GM19467 (cell line): ENCODE results near the gene TYW1B.
"Not testable (repeated sequence)": the region's sequence is repeated elsewhere in the genome, so short reads cannot be mapped to it uniquely, and the experiment has no call there.

Experiments
- ATAC-seq: cut with Tn5 transposase; IDR thresholded peaks from one replicate; pipeline ENCODE4 v1.9.1; 2021; ENCODE audit warnings: mild to moderate bottlenecking, moderate library complexity; ENCODE audit not compliant: unreplicated experiment

The TYW1B gene

DNA sequence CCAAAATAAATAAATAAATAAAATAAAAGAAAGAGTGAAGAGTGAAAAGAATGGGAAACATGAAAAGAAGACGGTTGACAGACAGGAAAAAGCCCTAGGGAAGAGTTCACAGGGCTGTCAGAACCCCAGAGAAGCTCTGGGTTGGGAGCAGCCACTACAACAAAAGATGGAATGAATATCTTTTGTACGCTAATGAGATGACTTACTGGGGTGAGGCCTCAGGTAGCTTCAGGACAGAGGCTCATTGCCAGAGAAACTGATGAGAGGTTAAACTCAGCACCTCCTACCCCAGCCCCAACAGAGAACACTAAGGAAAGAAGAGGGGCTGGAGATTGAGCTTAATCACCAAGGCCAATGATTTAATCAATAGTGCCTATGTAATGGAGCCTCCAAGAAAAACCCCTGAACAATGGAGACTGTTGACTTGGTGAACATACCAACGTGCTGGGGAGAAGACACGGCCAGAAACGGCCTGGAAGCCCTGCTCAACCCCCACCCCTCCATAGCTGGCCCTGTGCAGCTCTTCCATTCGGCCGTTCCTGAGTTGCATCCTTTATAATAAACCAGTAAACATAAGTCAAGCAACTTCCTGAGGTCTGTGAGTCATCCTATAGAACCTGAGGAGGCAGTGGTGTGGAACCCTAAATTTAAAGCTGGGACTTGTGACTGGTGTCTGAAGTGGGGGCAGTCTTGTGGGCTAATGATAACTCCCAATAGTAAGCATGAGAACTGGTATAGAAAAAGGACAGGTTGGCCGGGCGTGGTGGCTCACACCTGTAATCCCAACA is 11.4 kb downstream of the TYW1B start:
- not testable (repeated sequence) for ATAC-seq

DNA sequence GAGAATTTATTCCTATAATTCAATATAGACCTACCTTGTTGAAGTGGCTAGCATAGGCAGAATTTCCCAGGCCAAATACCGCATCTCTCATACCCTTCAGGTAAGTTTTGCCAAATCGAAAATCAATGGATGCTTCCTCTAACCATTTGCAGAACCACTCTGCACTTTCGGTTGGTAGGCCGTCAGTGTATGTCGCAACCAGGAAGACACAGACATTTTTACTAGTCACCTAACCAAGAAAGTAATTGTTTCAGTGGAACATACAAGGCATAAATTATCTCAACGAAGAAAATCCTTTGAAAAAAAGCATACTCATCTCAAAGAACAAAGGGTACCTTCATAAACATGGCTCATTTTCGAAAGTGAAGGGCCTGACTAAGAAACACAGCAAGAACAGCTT is 17.6 kb downstream of the TYW1B start:
- not testable (repeated sequence) for ATAC-seq

DNA sequence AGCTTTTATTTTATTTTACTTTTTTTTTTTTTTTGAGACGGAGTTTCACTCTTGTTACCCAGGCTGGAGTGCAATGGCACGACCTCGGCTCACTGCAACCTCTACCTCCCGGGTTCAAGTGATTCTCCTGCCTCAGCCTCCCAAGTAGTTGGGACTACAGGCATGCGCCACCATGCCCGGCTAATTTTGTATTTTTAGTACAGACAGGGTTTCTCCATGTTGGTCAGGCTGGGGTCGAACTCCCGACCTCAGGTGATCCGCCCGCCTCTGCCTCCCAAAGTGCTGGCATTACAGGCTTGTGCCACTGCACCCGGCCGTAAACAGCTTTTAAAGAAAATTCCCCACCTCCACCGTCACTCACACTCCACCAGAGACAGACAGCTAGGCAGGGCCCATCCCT is 19.5 kb downstream of the TYW1B start:
- not testable (repeated sequence) for ATAC-seq

DNA sequence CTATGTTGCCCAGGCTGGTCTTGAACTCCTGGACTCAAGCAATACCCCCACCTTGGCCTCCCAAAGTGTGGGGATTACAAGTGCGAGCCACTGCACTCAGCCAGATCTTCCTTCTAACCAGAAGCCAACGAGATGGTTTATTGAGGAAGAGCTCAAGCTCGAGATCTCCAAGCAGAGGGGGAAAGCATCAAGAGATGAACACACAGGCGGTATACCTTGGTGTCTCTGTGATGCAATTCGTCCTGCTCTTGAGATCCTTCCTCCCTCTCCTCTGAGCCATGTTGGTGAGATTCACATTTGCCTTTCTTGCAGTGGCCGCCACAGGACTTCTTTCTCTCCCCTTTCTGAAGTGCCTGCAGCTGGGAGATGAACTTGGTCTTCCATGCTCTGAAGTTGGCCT is 21.1 kb downstream of the TYW1B start:
- ATAC-seq: not testable (repeated sequence)

DNA sequence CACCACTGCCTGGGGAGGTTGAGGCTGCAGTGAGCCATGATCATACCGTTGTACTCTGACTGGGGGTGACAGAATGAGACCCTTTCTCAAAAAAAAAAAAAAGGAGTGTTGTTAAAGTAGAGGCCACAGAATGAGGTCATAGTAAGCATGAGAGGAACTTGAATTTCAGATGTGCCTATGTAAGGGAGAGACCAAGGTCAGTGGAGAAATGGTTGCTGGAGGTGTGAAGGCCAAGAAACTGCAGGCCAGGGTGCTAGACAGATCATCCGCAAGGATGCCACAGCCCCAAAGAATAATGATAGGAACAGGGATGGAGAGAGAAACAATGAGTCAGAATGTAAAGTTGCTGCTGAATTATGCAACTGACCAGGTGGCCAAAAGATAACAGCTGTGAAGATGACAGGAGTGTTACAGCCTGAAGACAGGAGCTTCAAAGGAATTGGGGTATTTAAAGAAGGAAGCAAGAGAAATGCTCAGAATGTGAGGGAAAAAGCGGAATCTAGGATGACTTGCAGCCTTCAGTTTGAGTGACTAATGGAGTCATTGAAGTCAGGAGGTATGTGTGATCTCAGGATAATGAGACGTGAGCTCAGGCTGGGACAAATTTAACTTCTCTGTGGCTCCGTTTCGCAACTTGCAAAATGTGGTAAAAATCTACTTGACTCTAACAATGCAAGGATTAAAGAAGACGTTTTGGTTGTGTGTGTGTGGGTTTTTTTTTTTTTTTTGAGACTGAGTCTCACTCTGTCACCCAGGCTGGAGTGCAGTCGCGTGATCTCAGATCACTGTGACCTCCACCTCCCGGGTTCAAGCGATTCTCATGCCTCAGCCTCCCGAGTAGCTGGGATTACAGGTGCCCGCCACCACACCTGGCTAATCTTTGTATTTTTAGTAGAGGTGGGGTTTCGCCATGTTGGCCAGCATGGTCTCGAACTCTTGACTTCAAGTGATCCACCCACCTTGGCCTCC is 22.2 kb downstream of the TYW1B start:
- ATAC-seq: no peak

DNA sequence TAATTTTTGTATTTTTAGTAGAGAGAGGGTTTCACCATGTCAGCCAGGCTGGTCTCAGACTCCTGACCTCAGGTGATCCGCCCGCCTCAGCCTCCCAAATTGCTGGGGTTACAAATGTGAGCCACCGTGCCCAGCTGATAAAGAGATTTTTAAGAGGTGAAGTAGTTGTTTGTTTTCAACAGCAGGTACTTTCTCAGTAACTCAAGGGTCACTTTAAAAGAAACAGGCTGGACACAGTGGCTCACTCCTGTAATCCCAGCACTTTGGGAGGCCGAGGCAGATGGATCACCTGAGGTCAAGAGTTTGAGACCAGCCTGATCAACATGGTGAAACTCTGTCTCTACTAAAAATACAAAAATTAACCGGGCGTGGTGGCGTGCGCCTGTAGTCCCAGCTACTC is 24.2 kb downstream of the TYW1B start:
- not testable (repeated sequence) for ATAC-seq

DNA sequence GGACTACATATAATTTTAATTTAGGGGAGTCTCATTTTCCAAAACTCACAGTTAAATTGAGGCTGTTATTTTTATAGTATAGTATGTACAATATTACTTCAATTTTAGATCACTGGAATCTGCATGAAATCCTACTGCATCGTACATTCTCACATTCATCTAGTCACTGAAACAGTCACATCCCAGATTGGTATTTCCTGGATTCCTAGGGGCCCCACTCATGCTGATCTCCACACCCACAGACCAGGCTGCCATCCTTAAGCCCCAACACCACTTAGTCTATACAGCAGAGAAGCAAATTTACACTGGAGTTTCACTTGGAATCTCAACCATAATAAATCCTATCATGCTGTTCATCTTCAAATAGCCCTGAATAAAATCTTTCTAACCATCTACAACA is 26.4 kb downstream of the TYW1B start:
- ATAC-seq: not testable (repeated sequence)

DNA sequence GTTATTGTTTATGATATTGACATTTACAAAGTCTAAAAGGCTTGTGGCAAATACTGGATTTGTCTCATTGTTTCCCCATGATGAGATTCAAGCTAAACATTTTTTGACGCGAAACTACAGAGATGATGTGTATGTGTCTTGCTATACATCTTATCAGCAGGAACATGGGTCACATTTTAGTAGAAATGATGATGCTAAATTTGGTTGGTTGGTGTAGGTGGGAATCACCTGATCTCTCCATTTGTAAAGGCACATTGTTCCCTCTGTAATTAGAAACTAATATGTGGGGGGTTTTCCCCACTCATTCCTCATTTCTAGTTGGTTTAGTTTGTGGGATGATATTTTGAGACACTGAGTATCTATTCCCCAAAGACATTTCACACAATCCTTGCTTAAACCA is 32.6 kb downstream of the TYW1B start:
- ATAC-seq: not testable (repeated sequence)

DNA sequence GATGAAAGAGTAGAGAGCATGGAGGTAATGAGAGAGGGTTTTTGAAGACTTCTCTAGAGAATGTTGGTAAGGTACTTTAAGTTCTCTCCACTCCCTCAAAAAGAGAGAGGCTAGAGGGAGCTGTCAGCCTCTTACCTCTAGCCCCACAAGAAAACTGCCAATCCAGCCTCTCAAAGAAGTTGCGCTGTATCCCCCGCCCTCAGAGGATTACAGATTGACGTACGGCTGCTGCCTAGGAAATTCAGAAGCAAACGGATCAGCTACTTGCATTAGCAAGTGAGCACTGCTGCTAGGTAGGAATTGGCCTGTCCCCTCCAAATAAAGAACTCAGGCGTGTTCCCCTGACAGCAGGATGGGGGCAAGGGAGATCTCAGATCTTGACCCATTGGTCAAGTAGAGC is 34.2 kb downstream of the TYW1B start:
- ATAC-seq: no peak

DNA sequence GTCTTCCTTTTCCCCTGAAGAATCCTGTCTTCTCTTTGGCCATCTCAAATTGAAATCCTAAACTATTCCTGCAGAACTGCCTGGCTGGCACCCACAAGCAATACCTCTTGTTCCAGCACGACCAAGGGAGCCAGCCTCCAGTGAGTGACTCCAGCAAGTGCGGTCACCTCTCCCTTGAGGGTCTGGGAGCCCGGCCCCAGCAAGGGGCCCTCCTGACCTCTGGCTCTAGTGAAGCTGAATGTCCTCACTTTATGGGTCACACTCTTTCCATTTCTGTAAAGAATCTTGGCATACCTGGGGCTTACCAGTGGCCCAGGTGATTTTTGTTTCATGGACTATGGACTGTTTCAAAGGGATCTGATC is 37.3 kb downstream of the TYW1B start:
- not testable (repeated sequence) for ATAC-seq

DNA sequence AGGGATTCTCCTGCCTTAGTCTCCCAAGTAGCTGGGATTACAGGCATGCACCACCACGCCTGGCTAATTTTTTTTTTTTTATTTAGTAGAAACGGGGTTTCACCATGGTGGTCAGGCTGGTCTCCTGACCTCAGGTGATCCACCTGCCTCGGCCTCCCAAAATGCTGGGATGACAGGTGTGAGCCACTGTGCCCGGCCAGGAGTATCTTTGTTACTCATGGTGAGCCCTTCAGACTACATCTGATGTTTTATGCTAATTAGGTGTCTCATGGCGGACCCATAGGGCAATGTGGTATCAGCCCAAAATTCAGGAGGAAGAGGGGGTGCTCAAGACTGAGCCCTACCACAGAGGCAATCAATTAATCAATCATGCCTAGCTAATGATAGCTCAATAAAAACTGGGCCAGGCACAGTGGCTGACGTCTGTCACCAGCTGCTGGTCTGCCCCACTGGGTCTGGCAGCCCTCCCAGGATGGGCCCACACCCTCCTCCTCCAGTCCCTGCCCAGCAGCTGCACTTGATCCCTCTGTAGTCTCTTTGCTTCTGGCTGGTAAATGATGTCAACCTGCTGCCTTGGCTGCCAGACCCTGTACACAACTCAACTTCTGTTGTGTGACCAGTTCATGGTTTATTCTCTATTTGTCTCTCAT is 37.8 kb downstream of the TYW1B start:
- ATAC-seq: not testable (repeated sequence)

DNA sequence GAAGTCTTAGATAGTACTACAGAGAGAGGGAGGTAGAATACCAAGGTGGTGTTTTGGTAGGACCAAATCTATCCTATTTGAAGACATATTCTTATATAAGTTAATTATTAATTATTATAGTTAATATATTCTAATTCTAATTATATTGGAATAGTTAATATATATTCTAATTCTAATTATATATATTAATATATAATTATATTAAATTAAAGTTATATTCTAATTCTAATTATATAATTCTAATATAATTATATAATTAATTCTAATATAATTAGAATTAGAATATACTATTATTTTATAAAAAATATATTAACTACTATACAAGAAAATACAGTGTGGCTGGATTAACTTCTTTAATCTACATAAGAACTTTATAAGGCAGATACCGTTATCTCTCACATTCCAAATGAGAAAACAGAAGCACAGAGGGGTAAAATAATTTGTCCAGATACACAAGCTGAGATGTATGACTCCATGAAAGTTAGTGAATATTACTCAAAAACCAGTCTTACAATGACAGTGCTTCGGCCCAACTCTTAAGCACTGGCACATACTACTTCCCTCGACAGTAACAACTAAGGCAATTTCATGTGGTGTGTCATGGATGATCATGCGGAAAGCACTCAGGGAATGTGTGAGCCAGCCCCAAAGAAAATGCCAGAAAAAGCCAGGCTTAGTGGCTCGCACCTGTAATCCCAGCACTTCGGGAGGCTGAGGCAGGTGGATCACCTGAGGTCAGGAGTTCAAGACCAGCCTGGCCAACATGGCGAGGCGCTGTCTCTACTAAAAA is 42.6 kb downstream of the TYW1B start:
- no peak for ATAC-seq

DNA sequence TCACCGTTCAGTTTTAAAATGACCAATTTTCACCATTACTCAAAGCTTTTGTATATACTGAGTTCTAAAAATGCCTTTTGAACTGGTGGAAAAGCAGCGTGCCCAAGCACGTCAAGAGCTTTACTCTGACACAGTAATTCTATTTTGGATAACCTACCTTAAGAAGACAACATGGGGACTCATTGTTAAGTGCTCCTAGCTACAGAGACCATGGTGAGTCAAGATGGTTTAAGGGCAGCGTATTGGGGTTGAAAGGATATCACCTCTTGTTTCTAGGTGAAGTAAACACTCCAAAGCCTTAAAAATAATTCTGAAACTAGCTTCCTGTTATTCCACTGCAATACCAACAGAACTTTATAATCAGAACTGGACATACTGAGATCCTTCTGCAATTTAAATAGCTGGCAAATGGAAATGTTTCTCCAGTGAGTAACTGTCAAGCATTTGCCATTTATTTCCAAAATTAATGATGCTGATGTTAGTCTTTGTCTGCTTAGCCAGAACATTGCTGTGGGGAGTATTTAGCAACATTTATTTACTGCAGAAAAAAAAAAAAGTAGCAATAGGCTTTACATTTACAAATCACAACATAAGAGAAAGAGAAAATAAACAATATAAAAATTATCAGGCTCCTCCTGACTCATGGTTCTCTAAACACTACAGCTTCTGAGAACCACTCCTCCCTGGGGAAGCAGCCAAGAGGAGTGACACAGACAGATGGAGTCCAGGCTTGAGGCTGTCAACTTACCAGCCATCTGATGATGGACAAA is 44.2 kb downstream of the TYW1B start:
- not testable (repeated sequence) for ATAC-seq

DNA sequence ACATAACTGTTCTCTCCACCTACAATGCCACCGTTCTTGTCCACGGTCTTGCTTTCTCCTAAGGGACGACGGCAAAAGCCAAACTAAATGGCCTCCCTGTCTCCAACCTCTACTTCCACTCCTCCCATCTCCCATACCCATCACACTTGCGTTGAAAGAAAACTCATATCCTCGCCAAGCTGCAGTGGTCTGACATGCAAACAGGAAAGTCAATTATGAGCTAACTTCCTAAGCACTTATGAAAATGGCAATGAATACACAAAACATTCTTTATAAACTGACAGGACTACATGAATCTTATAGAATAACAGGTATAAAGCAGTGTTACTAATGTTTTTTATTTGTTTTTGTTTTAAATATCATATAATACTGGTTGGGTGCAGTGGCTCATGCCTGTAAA is 46.4 kb downstream of the TYW1B start:
- no peak for ATAC-seq

DNA sequence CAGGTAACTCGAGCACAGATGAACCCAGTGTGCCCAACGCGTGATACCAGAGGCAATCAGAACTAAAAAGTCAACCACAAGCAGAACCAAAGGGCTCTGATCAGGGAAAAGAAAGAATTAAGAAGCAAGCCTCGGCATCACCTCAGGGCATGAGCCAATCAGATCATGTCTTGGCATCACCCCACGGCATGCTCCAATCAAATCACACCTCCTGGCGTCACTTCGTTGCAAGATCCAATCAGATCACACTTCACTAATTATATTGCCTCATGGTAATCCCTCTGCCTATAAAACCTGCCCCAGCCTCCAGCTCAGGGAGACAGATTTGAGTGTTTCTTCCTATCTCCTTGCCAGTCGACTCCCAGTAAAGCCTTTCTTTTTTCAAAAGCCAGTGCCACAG is 46.8 kb downstream of the TYW1B start:
- ATAC-seq: no peak

DNA sequence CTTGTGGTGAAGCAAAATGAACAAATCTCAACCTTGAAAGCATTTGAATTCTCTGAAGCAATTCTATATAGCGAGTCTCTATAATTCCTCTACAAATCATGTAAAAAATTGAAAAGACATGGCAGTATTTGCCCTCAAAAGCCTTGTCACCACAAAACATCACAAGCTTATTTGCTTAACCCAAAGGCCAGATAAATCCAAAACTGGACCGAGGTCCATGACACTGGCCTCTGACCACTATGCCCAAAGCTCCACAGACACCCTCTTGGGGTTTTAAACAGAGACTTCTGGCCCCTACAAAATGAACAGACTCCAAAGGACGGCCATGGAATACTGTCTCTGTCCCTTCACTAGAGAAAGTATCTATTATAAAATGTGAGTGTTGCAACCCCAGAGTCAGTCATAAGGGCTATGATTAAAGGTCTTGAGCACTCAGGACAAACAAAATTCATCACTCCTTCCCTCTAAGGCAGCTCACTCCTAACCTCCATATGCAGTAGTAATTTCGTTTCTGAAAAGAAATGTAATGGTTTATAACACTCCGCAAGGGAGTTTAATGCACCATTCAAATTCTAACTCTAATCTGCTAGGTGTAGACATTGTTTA is 47.6 kb downstream of the TYW1B start:
- ATAC-seq: not testable (repeated sequence)

DNA sequence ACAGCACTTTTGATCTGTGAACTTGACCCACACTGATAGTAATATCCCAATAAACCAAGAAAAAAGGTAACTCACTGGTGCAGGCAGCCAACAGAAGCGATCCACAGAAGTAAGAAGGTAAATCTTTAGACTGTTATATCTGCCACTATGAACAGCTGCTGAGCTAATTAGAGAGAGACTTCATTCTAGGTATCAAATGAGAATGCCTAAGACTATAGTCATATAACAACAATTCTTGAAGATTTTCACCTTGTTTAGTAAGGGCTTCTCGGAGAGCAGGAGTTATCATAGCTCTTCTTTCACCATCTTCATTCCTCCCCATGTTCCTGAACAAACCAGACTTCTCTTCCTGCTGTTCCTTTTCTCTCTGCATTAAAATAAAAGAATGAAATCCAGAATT is 50.8 kb downstream of the TYW1B start:
- ATAC-seq: not testable (repeated sequence)

DNA sequence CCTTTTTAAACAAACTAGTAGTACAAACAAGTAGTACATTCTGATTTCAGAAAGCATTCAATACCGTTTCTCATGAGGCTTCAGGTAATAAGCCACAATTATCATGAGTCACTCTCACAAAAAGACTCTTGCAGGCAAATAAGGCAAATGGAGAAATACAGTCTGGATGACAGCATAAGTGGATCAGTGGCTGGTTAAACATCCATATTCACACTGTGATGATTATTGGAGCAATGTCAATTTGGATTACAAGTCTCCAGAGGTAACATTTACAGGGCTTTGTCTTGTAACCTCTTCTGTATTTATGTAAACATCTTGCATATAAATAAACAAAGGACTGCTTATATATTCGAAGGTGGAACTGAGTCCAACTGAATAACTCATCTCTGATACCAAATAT is 55.4 kb downstream of the TYW1B start:
- not testable (repeated sequence) for ATAC-seq

DNA sequence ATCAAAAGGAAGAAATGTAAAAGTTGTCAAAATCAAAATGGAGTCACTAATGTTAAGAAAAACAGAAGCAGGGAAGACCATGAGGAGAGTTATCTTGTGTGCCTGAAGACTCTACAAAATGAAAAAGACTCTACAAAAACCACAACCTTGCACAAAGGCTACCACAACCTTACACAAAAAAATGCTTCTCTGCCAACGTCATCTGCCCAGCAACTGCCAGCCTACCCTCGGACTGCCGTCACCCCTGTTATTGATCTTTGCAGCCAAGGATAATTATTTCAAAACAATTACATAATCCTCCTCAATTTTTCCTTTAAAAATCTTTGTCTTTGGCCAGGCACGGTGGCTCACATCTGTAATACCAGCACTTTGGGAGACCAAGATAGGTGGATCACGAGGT is 61.0 kb downstream of the TYW1B start:
- ATAC-seq: not testable (repeated sequence)
